ENCODE results near the gene LEPR. TPM values are rescaled to one million over a fixed set of nuclear protein-coding genes. Genes with fewer than 3 reads are reported as not detected.

The LEPR gene
- total RNA-seq, 1 donor: 3.5 TPM

Small RNA genes within 50 kb of the gene (small RNA-seq; reads per million reads assigned to genes)
- not detected for gene RNU2-15P

Other genes with a start within 250 kb of the LEPR start
- gene DNAJC6, start 111.1 kb upstream of the LEPR start, total RNA-seq: 19.7 TPM
- 59.5 TPM for gene LEPROT, start within 50 bp of the LEPR start, total RNA-seq

Measured in hematopoietic multipotent progenitor cell (in vitro differentiated cells).